Measurements from ENCODE around the gene CTNNA2.

The CTNNA2 gene

GRCh38 chr2:80167284-80167808 is 654.5 kb downstream of the CTNNA2 start:
- TF ChIP-seq ZBTB7A (IDR thresholded peaks at IDR 0.05; ENCODE audit: low read depth) (no peak), MAX (IDR thresholded peaks at IDR 0.05) (no peak), TCF12 (IDR thresholded peaks at IDR 0.05; ENCODE audit: low read depth) (no peak), TAF1 (IDR thresholded peaks at IDR 0.05; ENCODE audit: low read depth) (no peak), TEAD4 (IDR thresholded peaks at IDR 0.05) (no peak), REST (IDR thresholded peaks at IDR 0.05; ENCODE audit: low read depth) (no peak), YY1 (IDR thresholded peaks at IDR 0.05; ENCODE audit: low read depth) (no peak), USF1 (IDR thresholded peaks at IDR 0.05) (no peak), CREB1 (IDR thresholded peaks at IDR 0.05; ENCODE audit: low read depth) (no peak), NFIC (IDR thresholded peaks at IDR 0.05) (no peak), EGR1 (IDR thresholded peaks at IDR 0.05) (no peak), FOXM1 (IDR thresholded peaks at IDR 0.05; ENCODE audit: borderline replicate concordance, low read depth) (no peak), RAD21 (IDR thresholded peaks at IDR 0.05; ENCODE audit: low read depth) (no peak), EP300 (IDR thresholded peaks at IDR 0.05; ENCODE audit: borderline replicate concordance) (no peak), CEBPB (IDR thresholded peaks at IDR 0.05) (no peak)

- TF ChIP-seq TAF1 (IDR thresholded peaks at IDR 0.05; ENCODE audit: low read depth) = no peak
- TF ChIP-seq NFIC (IDR thresholded peaks at IDR 0.05) = no peak
- TF ChIP-seq REST (IDR thresholded peaks at IDR 0.05; ENCODE audit: low read depth) = no peak
- no peak for TF ChIP-seq YY1 (IDR thresholded peaks at IDR 0.05; ENCODE audit: low read depth)
- TF ChIP-seq CREB1 (IDR thresholded peaks at IDR 0.05; ENCODE audit: low read depth) = no peak
- no peak for TF ChIP-seq RAD21 (IDR thresholded peaks at IDR 0.05; ENCODE audit: low read depth)
- no peak for TF ChIP-seq EGR1 (IDR thresholded peaks at IDR 0.05)
- TF ChIP-seq CEBPB (IDR thresholded peaks at IDR 0.05) = no peak
- TF ChIP-seq USF1 (IDR thresholded peaks at IDR 0.05) = no peak
- no peak for TF ChIP-seq ZBTB7A (IDR thresholded peaks at IDR 0.05; ENCODE audit: low read depth)
- no peak for TF ChIP-seq MAX (IDR thresholded peaks at IDR 0.05)
Measured at GRCh38 chr2:80168037-80168436, 655.2 kb downstream of the CTNNA2 start.

- TF ChIP-seq EP300 (IDR thresholded peaks at IDR 0.05; ENCODE audit: borderline replicate concordance) (no peak), EGR1 (IDR thresholded peaks at IDR 0.05) (no peak), NFIC (IDR thresholded peaks at IDR 0.05) (no peak), ZBTB7A (IDR thresholded peaks at IDR 0.05; ENCODE audit: low read depth) (no peak), CREB1 (IDR thresholded peaks at IDR 0.05; ENCODE audit: low read depth) (no peak), RAD21 (IDR thresholded peaks at IDR 0.05; ENCODE audit: low read depth) (no peak), USF1 (IDR thresholded peaks at IDR 0.05) (no peak), YY1 (IDR thresholded peaks at IDR 0.05; ENCODE audit: low read depth) (no peak), TEAD4 (IDR thresholded peaks at IDR 0.05) (no peak), MAX (IDR thresholded peaks at IDR 0.05) (no peak), TAF1 (IDR thresholded peaks at IDR 0.05; ENCODE audit: low read depth) (no peak), TCF12 (IDR thresholded peaks at IDR 0.05; ENCODE audit: low read depth) (no peak), FOXM1 (IDR thresholded peaks at IDR 0.05; ENCODE audit: borderline replicate concordance, low read depth) (no peak), CEBPB (IDR thresholded peaks at IDR 0.05) (no peak)
Measured at GRCh38 chr2:80168801-80169200, 656.0 kb downstream of the CTNNA2 start.

GRCh38 chr2:80169811-80170594 is 657.2 kb downstream of the CTNNA2 start:
- TF ChIP-seq ZBTB7A (IDR thresholded peaks at IDR 0.05; ENCODE audit: low read depth) (no peak), EP300 (IDR thresholded peaks at IDR 0.05; ENCODE audit: borderline replicate concordance) (no peak), MAX (IDR thresholded peaks at IDR 0.05) (no peak), CEBPB (IDR thresholded peaks at IDR 0.05) (no peak), TEAD4 (IDR thresholded peaks at IDR 0.05) (no peak), YY1 (IDR thresholded peaks at IDR 0.05; ENCODE audit: low read depth) (no peak), REST (IDR thresholded peaks at IDR 0.05; ENCODE audit: low read depth) (no peak), TCF12 (IDR thresholded peaks at IDR 0.05; ENCODE audit: low read depth) (no peak), EGR1 (IDR thresholded peaks at IDR 0.05) (no peak)
